ENCODE measurements around the gene INPP5F.
A peak's percentile ranks its signal among the peaks of the same experiment; 100 is the strongest.

Gene INPP5F

GRCh38 chr10:119858063-119858462 lies 132.2 kb downstream of the INPP5F start:
- TF ChIP-seq, protein P1, sequence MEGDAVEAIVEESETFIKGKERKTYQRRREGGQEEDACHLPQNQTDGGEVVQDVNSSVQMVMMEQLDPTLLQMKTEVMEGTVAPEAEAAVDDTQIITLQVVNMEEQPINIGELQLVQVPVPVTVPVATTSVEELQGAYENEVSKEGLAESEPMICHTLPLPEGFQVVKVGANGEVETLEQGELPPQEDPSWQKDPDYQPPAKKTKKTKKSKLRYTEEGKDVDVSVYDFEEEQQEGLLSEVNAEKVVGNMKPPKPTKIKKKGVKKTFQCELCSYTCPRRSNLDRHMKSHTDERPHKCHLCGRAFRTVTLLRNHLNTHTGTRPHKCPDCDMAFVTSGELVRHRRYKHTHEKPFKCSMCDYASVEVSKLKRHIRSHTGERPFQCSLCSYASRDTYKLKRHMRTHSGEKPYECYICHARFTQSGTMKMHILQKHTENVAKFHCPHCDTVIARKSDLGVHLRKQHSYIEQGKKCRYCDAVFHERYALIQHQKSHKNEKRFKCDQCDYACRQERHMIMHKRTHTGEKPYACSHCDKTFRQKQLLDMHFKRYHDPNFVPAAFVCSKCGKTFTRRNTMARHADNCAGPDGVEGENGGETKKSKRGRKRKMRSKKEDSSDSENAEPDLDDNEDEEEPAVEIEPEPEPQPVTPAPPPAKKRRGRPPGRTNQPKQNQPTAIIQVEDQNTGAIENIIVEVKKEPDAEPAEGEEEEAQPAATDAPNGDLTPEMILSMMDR (conservative IDR thresholded peaks at IDR 0.05; ENCODE audit: control insufficient read depth, insufficient read depth, low read depth, low read length): no peak
- peak; percentile 22 for DNase-seq (ENCODE audit: low read depth)
- H3K4me3 ChIP-seq (ENCODE audit: control insufficient read depth, low read depth, low read length): no peak overlapping the region

DNA sequence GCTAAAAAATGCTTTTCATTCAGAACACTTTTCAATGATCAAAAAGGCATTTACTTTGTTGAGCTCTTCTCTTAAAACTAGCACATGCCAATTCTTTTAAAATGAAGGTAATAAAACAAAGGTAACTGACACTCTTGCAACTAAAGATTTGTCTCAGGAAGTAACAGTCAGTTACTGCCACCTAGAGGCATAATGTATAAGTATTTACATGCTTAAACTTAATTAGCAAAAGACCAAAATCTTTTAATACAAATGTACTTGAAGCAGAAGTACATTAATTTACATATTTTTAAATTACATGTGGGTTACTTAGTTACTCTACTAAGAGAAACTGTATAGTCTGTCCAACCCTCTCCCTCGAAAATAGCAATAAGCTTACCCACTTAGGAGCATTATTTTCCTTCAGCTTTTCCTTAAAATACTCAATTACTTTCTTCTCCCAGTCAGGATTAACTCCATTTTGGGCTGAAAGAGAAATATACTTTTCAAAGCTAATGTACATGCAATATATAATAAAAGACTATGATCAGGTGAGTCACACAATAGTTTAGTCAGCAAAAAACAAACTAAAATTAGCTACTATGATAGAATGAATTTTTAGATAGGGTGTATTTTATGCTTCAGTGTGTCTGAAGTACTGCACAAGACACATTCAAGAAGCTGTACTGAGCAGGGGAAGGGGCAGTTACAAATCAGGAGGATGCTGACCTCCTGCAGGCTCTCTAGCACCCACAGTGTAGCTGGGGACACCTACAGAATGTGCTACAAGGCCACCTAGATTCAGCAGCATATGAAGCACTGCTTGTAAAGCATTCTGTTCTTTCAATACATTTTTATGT lies 133.8 kb downstream of the INPP5F start:
- H3K4me3 ChIP-seq (ENCODE audit: control insufficient read depth, low read depth, low read length): no peak overlapping the region
- DNase-seq (ENCODE audit: low read depth): peak; percentile 64
- TF ChIP-seq, protein P1 (conservative IDR thresholded peaks at IDR 0.05; ENCODE audit: control insufficient read depth, insufficient read depth, low read depth, low read length): peak; percentile 60

GRCh38 chr10:119860866-119861607 lies 135.2 kb downstream of the INPP5F start:
- peak; percentile 26 for DNase-seq (ENCODE audit: low read depth)
- H3K4me3 ChIP-seq (ENCODE audit: control insufficient read depth, low read depth, low read length): no peak overlapping the region
- TF ChIP-seq, protein P1 (conservative IDR thresholded peaks at IDR 0.05; ENCODE audit: control insufficient read depth, insufficient read depth, low read depth, low read length): no peak

DNA sequence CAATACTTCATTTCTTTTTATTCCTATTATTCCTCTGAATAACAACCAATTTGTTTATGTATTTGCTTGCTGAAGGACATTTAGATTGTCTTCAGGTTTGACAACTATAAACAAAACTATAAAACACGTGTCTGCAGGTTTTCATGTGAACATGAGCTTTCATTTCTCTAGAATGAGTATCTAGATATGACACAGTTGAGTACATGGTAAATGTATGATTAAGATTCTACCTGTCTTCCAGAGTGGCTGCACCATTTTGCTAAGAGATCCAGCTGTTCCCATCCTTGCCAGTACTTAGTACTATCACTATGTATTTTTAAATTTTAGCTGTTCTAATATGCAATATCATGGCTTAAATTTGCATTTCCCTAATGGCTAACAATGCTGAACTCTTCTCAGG lies 136.7 kb downstream of the INPP5F start:
- no peak overlapping the region for H3K4me3 ChIP-seq (ENCODE audit: control insufficient read depth, low read depth, low read length)
- TF ChIP-seq, protein P1 (conservative IDR thresholded peaks at IDR 0.05; ENCODE audit: control insufficient read depth, insufficient read depth, low read depth, low read length): no peak
- no peak for DNase-seq (ENCODE audit: low read depth)

GRCh38 chr10:119863951-119864565 lies 138.2 kb downstream of the INPP5F start:
- TF ChIP-seq, protein P1 (conservative IDR thresholded peaks at IDR 0.05; ENCODE audit: control insufficient read depth, insufficient read depth, low read depth, low read length): no peak
- DNase-seq (ENCODE audit: low read depth): no peak
- no peak overlapping the region for H3K4me3 ChIP-seq (ENCODE audit: control insufficient read depth, low read depth, low read length)

DNA sequence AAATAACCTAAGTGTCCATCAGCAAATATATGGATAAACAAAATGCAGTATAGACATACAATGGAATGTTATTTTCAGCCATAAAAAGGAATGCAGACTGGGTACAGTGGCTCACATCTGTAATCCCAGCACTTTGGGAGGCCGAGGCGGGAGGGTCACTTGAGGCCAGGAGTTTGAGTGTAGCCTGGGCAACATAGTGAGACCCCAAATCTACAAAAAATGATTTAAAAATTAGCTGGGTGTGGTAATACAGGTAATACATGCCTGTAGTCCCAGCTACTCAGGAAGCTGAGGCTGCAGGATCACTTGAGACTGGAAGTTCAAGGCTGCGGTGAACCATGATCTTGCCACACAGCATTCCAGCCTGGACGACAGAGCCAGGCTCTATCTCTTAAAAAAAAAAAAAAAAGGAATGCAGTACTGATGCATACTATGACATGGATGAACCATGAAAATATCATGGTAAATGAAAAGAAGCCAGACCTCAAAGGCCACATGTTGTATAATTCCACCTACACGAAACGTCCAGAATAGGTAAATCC lies 139.9 kb downstream of the INPP5F start:
- no peak overlapping the region for H3K4me3 ChIP-seq (ENCODE audit: control insufficient read depth, low read depth, low read length)
- DNase-seq (ENCODE audit: low read depth): no peak
- TF ChIP-seq, protein P1 (conservative IDR thresholded peaks at IDR 0.05; ENCODE audit: control insufficient read depth, insufficient read depth, low read depth, low read length): no peak
